WTC11 (cell line): Measurements from ENCODE around the gene SEMA4F.

ENCODE experiments used
- CTCF ChIP-seq: fragments of 200-600 bp; IDR thresholded peaks from 2 replicates; pipeline ENCODE4 v1.8.0; 2022; ENCODE audit warnings: antibody characterized with exemption
- ERG ChIP-seq: fragments of 250-450 bp; sonication (Bioruptor Pico); IDR thresholded peaks from 2 replicates; pipeline ENCODE4 v1.8.0; 2021; ENCODE audit warnings: mild to moderate bottlenecking
- FOXP1 ChIP-seq: sonication (generic); formaldehyde crosslinking; IDR thresholded peaks from 2 replicates; pipeline ENCODE4 v1.8.0; 2022; ENCODE audit warnings: missing genetic modification reagents, mild to moderate bottlenecking, moderate library complexity, borderline replicate concordance
- STAT6 ChIP-seq: sonication (generic); formaldehyde crosslinking; conservative IDR thresholded peaks from 2 replicates; pipeline ENCODE4 v1.8.1; 2023; ENCODE audit warnings: mild to moderate bottlenecking, low read depth, missing genetic modification reagents, moderate library complexity
- TCF7 ChIP-seq: sonication (generic); formaldehyde crosslinking; IDR thresholded peaks from 2 replicates; pipeline ENCODE4 v1.8.0; 2022; ENCODE audit warnings: mild to moderate bottlenecking, low read depth, missing genetic modification reagents, moderate library complexity
- ZNF416 ChIP-seq: fragments of 250-450 bp; sonication (Bioruptor Pico); IDR thresholded peaks from 2 replicates; pipeline ENCODE4 v1.9.0; 2021; ENCODE audit warnings: mild to moderate bottlenecking, inconsistent platforms
- TF ChIP-seq, protein P1 (sequence below): sonication (generic); formaldehyde crosslinking; conservative IDR thresholded peaks from 2 replicates; pipeline ENCODE4 v1.8.1; 2022; ENCODE audit warnings: mild to moderate bottlenecking, missing genetic modification reagents
- TF ChIP-seq, protein P2 (sequence below): sonication (generic); formaldehyde crosslinking; IDR thresholded peaks from 2 replicates; pipeline ENCODE4 v1.8.0; 2022; ENCODE audit warnings: mild to moderate bottlenecking, missing genetic modification reagents
- TF ChIP-seq, protein P3 (sequence below): sonication (generic); formaldehyde crosslinking; IDR thresholded peaks from 2 replicates; pipeline ENCODE4 v1.8.1; 2023; ENCODE audit warnings: mild to moderate bottlenecking, missing genetic modification reagents, moderate library complexity

DNA sequence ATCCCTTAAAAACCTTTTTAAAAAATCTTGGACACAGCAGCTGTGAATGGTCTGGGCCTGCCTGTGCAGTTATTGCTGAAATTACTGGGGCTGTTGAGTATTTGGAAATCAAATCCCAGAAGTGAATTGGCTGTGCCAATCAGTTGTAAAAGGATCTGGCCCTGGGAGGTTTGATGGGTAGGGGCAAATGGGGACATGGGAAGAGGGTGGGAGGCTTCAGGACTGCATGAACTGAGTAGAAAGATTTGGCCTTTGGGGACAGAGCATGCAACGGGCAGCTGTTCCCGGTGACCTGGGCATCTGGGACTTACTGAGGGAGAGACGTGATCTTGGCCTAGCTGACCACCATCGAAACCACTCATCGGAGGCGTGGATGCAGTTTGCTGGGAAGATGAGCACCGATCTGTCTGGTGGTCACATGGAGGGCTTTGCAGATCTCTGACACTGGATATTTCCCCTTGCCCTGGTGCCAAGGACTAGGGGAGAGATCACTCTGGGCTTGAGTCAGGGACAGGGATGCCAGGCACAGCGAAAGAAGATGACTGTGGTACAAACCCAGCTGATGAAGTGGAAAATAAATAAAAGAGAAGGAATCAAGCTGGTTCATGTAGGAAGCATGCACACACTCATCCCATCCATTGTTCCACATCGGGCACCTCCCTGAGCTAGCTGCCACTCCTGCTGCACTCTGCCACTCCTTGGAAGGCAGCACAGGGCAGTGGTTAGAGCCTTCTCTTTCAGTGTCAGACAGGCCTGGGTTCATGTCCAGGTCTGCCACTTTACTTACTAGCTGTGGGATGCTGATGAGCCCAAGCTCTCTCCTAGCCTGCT lies 58.4 kb downstream of the SEMA4F start:
- TF ChIP-seq, protein P1, sequence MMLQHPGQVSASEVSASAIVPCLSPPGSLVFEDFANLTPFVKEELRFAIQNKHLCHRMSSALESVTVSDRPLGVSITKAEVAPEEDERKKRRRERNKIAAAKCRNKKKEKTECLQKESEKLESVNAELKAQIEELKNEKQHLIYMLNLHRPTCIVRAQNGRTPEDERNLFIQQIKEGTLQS (CRISPR knock-in tag) = no peak
- TF ChIP-seq TCF7 (CRISPR knock-in tag) (no peak), CTCF (no peak), ZNF416 (CRISPR knock-in tag) (no peak), ERG (no peak), STAT6 (CRISPR knock-in tag) (no peak), FOXP1 (CRISPR knock-in tag) (no peak)
- TF ChIP-seq, protein P2, sequence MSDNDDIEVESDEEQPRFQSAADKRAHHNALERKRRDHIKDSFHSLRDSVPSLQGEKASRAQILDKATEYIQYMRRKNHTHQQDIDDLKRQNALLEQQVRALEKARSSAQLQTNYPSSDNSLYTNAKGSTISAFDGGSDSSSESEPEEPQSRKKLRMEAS (CRISPR knock-in tag) = no peak
- TF ChIP-seq, protein P3, sequence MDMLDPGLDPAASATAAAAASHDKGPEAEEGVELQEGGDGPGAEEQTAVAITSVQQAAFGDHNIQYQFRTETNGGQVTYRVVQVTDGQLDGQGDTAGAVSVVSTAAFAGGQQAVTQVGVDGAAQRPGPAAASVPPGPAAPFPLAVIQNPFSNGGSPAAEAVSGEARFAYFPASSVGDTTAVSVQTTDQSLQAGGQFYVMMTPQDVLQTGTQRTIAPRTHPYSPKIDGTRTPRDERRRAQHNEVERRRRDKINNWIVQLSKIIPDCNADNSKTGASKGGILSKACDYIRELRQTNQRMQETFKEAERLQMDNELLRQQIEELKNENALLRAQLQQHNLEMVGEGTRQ = no peak
